Hematopoietic multipotent progenitor cell treated with erythropoietin and hydrocortisone succinate and interleukin-3 and kit ligand, for 6 days (in vitro differentiated cells): ENCODE results near the gene NAT8L.

Source experiments
- DNase-seq: peaks from one replicate; pipeline ENCODE4 v3.0.0-alpha.2; 2015

The NAT8L gene

GRCh38 chr4:2096073-2096609, 37.0 kb downstream of the NAT8L start:
- no peak for DNase-seq

DNA sequence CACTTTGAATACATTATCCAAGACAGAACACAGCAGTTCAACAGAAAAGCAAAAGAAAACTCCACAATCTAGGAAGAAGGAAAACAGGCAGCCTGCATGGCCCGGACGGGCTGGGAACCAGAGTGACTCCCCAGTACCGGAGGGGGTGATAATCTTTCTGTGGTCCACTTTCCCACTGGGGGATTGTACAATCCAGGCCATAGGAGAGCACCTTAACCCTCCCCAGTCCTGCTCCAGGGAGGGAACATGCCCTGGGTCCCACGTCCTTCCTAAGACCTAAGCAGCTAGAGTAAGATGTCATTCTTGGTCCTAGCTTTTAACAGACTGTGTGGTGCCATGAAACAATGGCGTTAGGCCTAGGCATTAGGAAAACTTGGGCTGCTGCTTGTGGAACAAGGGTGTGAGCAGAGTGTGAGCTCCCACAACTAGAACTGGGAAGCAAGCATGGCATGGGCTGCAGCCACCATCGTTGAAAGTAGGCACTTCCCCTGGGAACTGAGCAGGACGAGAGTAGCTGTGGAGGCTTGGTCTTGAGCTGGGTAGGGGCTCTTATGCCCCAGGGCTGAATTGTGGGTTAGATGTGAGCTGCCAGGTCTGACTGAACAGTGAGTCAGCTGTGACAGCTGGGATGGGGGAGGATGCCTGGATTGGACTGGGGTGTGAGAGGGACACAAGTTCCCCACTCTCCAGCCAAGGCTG, 42.4 kb downstream of the NAT8L start:
- no peak for DNase-seq

GRCh38 chr4:2102045-2102883, 43.1 kb downstream of the NAT8L start:
- no peak for DNase-seq

GRCh38 chr4:2103127-2103842, 44.2 kb downstream of the NAT8L start:
- DNase-seq = no peak

- DNase-seq = no peak
Observed at GRCh38 chr4:2103843-2104547, 44.9 kb downstream of the NAT8L start.

DNA sequence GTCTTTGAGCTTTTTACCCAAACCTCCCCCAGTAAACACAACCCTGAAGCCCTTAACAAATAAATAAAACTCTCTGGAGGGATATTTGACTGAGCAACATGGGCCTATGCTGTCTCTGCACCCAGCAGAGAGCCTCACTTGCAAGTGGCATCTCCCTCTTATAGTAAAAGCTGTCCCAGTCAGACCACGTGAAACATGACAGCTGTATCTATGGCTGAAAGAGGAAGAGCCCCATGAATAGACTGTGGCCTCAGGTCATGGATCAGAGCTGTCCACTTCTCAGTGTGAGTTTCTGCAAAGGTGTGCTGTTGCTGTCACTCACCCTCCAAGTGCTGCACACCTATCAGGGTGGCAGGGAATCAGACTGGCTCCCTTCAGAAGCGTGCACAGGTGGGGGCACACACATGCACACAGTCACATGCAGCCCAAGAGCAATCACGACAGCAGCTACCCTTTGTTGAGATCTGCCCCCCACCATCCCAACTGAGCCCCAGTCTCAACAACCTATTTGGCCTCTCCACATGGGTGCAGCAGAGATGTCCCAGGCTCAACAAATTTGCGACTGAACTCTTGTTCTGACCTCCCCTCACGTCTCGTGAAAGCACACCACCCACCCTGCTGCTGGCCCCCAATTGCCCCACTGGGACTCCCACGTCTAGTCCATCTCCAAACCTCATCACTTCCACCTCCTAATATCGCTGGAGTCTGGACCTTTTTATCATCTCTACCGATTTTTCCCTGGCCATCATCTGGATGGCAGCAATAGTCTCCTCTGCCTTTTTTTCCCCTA, 45.6 kb downstream of the NAT8L start:
- DNase-seq = no peak

GRCh38 chr4:2105559-2105958, 46.4 kb downstream of the NAT8L start:
- DNase-seq = no peak

DNA sequence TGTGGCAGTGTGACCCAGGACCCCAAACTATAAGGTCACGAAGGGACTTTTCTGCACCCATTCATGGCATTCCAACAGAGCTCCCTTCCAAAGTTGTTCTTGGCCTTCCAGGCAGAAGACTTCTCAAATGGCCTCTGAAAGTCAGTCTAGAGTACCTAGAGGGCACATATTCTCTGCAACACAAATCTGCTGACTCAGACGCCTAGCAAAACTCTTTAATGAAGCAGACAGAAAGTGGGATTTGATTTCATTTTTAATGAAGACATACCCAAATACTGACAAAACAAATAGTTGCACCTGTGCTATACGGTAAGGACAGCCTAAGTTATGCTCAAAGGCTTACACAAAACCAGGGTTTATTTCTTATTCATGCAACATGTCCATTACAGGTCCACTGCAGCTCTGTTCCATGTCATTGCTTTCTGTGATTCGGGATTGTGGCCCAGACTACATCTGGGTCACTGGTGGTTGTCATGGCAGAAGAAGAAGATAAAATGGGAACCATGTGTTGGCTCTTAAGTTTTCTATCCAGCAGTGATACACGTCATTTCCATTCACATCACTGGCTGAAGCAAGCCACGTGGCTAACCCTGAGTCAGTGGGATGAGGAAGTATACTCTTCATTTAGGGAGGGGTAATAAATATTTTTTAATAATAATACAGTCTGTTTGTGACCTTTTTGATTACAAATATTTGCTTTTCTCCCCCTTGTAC, 57.7 kb downstream of the NAT8L start:
- no peak for DNase-seq
